ENCODE measurements around the gene ADARB2. TPM values are rescaled to one million over a fixed set of nuclear protein-coding genes. Genes with fewer than 3 reads are reported as not detected.

The ADARB2 gene
- polyA plus RNA-seq, 3 donors = not detected

- Mint-ChIP-seq H3K27me3 (ENCODE audit: low read depth in 3 of 3) (peaks cover 0 to 6% (median 0%) of the 10 kb centered on the region in 3 donors), H3K4me3 (no peak overlapping the region), H3K4me1 (no peaks in the 10 kb centered on the region), H3K9me3 (peaks cover 8 to 28% (median 13%) of the 10 kb centered on the region in 7 donors), H3K36me3 (no peaks in the 10 kb centered on the region), H3K27ac (peak overlapping the region in 1 of 7 donors; percentile 31)
- intact Hi-C loops (cut with micrococcal nuclease) = no loop called here
- Histone ChIP-seq H3K4me3 (replicated peaks in 1 of 3; ENCODE audit: low read depth in 2 of 3, low read length in 3 of 3) (no peak overlapping the region), H3K36me3 (replicated peaks in 1 of 2; ENCODE audit: control insufficient read depth in 1 of 2, insufficient read depth in 2 of 2, low read length in 2 of 2) (no peaks in the 10 kb centered on the region), H3K27me3 (ENCODE audit: control insufficient read depth in 2 of 2, insufficient read depth in 2 of 2, low read length in 2 of 2) (no peaks in the 10 kb centered on the region), H3K4me1 (ENCODE audit: control insufficient read depth in 1 of 2, insufficient read depth in 2 of 2, low read length in 2 of 2) (no peaks in the 10 kb centered on the region), H3K79me2 (ENCODE audit: insufficient read depth, low read length) (no peaks in the 10 kb centered on the region), H3K4me2 (replicated peaks; ENCODE audit: extremely low read depth, low read length, poor library complexity, severe bottlenecking) (no peak overlapping the region), H4K20me1 (ENCODE audit: insufficient read depth, low read length) (no peaks in the 10 kb centered on the region), H2AFZ (ENCODE audit: insufficient read depth, low read depth, low read length, poor library complexity, severe bottlenecking) (no peak overlapping the region), H3K9ac (ENCODE audit: insufficient read depth, low read length, poor library complexity, severe bottlenecking) (no peak overlapping the region), H3K27ac (ENCODE audit: low read depth in 1 of 2, low read length in 2 of 2) (no peak overlapping the region), H3K9me3 (replicated peaks in 1 of 2; ENCODE audit: control insufficient read depth in 1 of 2, insufficient read depth in 1 of 2, low read length in 2 of 2) (peaks cover under 1 to 25% of the 10 kb centered on the region in 2 donors)
- DNase-seq = no peak
- WGBS (ENCODE audit: insufficient coverage) = 90% methylated on average over 10 of the region's 11 CpGs
- TF ChIP-seq CTCF (IDR thresholded peaks at IDR 0.05) = no peak
Observed at GRCh38 chr10:1473874-1474273, 263.5 kb downstream of the ADARB2 start.

- H3K36me3 Mint-ChIP-seq = no peaks in the 10 kb centered on the region
- no peaks in the 10 kb centered on the region for H3K36me3 ChIP-seq (replicated peaks in 1 of 2; ENCODE audit: control insufficient read depth in 1 of 2, insufficient read depth in 2 of 2, low read length in 2 of 2)
- H3K4me2 ChIP-seq (replicated peaks; ENCODE audit: extremely low read depth, low read length, poor library complexity, severe bottlenecking) = no peak overlapping the region
- no peaks in the 10 kb centered on the region for H3K27me3 ChIP-seq (ENCODE audit: control insufficient read depth in 2 of 2, insufficient read depth in 2 of 2, low read length in 2 of 2)
- H2AFZ ChIP-seq (ENCODE audit: insufficient read depth, low read depth, low read length, poor library complexity, severe bottlenecking) = no peak overlapping the region
- H3K9ac ChIP-seq (ENCODE audit: insufficient read depth, low read length, poor library complexity, severe bottlenecking) = no peak overlapping the region
- H3K79me2 ChIP-seq (ENCODE audit: insufficient read depth, low read length) = no peaks in the 10 kb centered on the region
- no peak overlapping the region for H3K27ac ChIP-seq (ENCODE audit: low read depth in 1 of 2, low read length in 2 of 2)
- H3K9me3 ChIP-seq (replicated peaks in 1 of 2; ENCODE audit: control insufficient read depth in 1 of 2, insufficient read depth in 1 of 2, low read length in 2 of 2) = peaks cover 0 to 10% of the 10 kb centered on the region in 2 donors
- H3K4me3 Mint-ChIP-seq = no peak overlapping the region
- WGBS (ENCODE audit: insufficient coverage) = 90% methylated on average over 20 of the region's 21 CpGs
- peaks cover 0 to 14% (median 0%) of the 10 kb centered on the region in 3 donors for H3K27me3 Mint-ChIP-seq (ENCODE audit: low read depth in 3 of 3)
- DNase-seq = no peak
- no peaks in the 10 kb centered on the region for H3K4me1 Mint-ChIP-seq
- H3K27ac Mint-ChIP-seq = no peak overlapping the region
- peaks cover 0 to 15% (median 6%) of the 10 kb centered on the region in 7 donors for H3K9me3 Mint-ChIP-seq
- H3K4me1 ChIP-seq (ENCODE audit: control insufficient read depth in 1 of 2, insufficient read depth in 2 of 2, low read length in 2 of 2) = no peaks in the 10 kb centered on the region
- no peaks in the 10 kb centered on the region for H4K20me1 ChIP-seq (ENCODE audit: insufficient read depth, low read length)
- TF ChIP-seq CTCF (IDR thresholded peaks at IDR 0.05) = no peak
- intact Hi-C loops (cut with micrococcal nuclease) = no loop called here
- H3K4me3 ChIP-seq (replicated peaks in 1 of 3; ENCODE audit: low read depth in 2 of 3, low read length in 3 of 3) = no peak overlapping the region
Observed at GRCh38 chr10:1472178-1472958, 265.0 kb downstream of the ADARB2 start.
